ENCODE results near the gene GPR135. TPM values are rescaled to one million over a fixed set of nuclear protein-coding genes. Genes with fewer than 3 reads are reported as not detected.

GPR135 gene
- total RNA-seq, 1 experiment from 2014 or later, result 5.5 TPM

DNA sequence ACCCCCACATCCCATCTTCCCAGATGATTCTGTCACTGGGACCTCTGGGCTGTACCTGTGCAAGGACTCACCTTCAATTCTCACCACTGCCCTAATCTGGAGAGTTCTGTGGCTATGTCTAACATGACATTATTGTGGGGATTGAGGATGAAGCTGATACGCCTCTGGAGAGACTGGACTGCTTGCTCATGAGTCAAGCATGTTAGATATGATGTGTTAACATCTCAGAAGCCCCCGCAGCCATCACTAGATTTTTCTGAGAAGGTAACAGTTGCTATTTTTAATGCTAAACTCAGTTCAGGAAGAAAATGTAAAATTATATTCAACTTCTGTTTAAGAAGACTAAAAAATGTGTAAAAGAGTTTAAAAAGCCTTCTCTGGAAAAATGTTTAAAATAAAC, 44.8 kb upstream of the GPR135 start:
- Mint-ChIP-seq H3K9me3 (ENCODE audit: low read depth, unreplicated experiment) (no peaks in the 10 kb centered on the region), H3K27me3 (ENCODE audit: unreplicated experiment) (peaks cover 13% of the 10 kb centered on the region), H3K4me1 (ENCODE audit: low read depth, unreplicated experiment) (no peaks in the 10 kb centered on the region), H3K4me3 (ENCODE audit: low read depth, unreplicated experiment) (no peak overlapping the region), H3K27ac (ENCODE audit: unreplicated experiment) (no peak overlapping the region), H3K36me3 (ENCODE audit: insufficient read depth, unreplicated experiment) (no peaks in the 10 kb centered on the region)
- DNase-seq, result no peak
- no peak for TF ChIP-seq CTCF (IDR thresholded peaks at IDR 0.05; ENCODE audit: unreplicated experiment)
- no TSS peak for BruUV-seq (replicated peaks)
- intact Hi-C loops (cut with micrococcal nuclease; ENCODE audit: unreplicated experiment), result no loop called here
- CTCF ChIA-PET, result interaction anchor here (1.3 kb wide), 1 partner anchor 67 kb away, joined by 4 read pairs; no protein-coding TSS in a partner anchor

- intact Hi-C loops (cut with micrococcal nuclease; ENCODE audit: unreplicated experiment), result loop anchor here (5.0 to 10.0 kb wide), 3 partner anchors 178 to 676 kb away; no protein-coding TSS in a partner anchor
- Mint-ChIP-seq H3K27ac (ENCODE audit: unreplicated experiment) (no peak overlapping the region), H3K9me3 (ENCODE audit: low read depth, unreplicated experiment) (no peaks in the 10 kb centered on the region), H3K36me3 (ENCODE audit: insufficient read depth, unreplicated experiment) (no peaks in the 10 kb centered on the region), H3K27me3 (ENCODE audit: unreplicated experiment) (peaks cover 4% of the 10 kb centered on the region), H3K4me1 (ENCODE audit: low read depth, unreplicated experiment) (no peaks in the 10 kb centered on the region), H3K4me3 (ENCODE audit: low read depth, unreplicated experiment) (no peak overlapping the region)
- no TSS peak for BruUV-seq (replicated peaks)
- no peak for TF ChIP-seq CTCF (IDR thresholded peaks at IDR 0.05; ENCODE audit: unreplicated experiment)
- DNase-seq, result no peak
- CTCF ChIA-PET, result interaction anchor here (1.2 kb wide), 1 partner anchor 61 kb away, joined by 3 read pairs; no protein-coding TSS in a partner anchor
These were observed 43.9 kb upstream of the GPR135 start for GRCh38 chr14:59509101-59509500.

DNA sequence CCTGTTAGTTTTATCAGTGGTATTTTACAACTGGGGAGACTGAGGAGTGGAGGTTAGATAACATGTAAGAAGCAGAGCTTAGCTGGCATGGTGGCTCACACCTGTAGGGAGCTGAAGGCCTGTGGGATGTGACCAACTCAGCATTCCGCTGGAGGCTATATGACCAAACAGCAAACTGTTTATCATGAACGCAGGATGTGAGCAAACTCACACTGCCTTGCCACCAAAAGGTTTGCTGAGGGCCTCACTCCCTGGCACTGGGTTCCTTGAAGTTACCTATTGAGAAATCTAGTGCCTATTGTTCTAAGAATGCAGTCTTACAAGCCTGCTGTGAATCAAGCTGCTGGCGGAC, 42.5 kb upstream of the GPR135 start:
- H3K27me3 Mint-ChIP-seq (ENCODE audit: unreplicated experiment), result no peaks in the 10 kb centered on the region
- H3K27ac Mint-ChIP-seq (ENCODE audit: unreplicated experiment), result no peak overlapping the region
- no TSS peak for BruUV-seq (replicated peaks)
- no peaks in the 10 kb centered on the region for H3K4me1 Mint-ChIP-seq (ENCODE audit: low read depth, unreplicated experiment)
- H3K4me3 Mint-ChIP-seq (ENCODE audit: low read depth, unreplicated experiment), result no peak overlapping the region
- no peaks in the 10 kb centered on the region for H3K9me3 Mint-ChIP-seq (ENCODE audit: low read depth, unreplicated experiment)
- intact Hi-C loops (cut with micrococcal nuclease; ENCODE audit: unreplicated experiment), result loop anchor here (2.0 to 10.0 kb wide), 4 partner anchors 69 to 677 kb away; partner anchors contain the start of gene CCDC175
- no peak for TF ChIP-seq CTCF (IDR thresholded peaks at IDR 0.05; ENCODE audit: unreplicated experiment)
- CTCF ChIA-PET, result interaction anchor here (0.6 to 1.7 kb wide), 5 partner anchors 62 to 1070 kb away, joined by 4 to 12 read pairs (median 8); partner anchors contain the start of gene CCDC175
- DNase-seq, result no peak
- no peaks in the 10 kb centered on the region for H3K36me3 Mint-ChIP-seq (ENCODE audit: insufficient read depth, unreplicated experiment)

DNA sequence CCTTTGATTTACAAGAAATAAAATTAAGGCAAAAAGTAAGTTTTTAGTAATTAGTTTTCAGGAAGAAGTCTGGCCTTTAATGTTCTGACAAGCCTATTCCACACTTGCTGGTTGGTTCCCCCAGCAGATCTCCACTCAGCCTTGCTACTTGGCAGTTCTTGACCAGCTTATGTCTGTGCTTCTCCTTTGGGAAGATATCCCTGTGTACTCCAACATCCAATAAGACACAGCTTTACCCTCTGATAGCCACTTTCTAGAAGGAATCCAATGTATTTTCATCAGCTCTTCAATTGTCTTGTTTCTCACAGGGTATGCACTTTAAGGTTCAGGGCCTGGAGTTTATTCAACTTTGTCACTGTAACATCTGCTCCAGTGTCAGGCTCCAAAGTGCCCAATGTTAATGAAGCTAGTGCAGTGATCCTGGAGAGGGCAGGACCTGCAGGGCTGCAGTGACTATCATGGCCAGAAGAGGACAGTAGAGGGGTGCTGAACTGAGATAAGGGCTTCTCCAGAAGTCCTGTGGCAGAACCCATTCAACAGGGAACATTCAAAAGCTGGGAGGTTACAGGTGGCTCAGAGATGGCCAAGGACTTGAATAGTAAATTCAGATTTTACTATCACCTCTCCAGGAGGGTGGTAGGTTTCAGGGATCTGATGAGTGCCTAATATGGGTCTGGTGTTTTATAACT, 42.0 kb upstream of the GPR135 start:
- no peak overlapping the region for H3K27ac Mint-ChIP-seq (ENCODE audit: unreplicated experiment)
- CTCF ChIA-PET, result interaction anchor here (0.6 to 1.7 kb wide), 5 partner anchors 63 to 1069 kb away, joined by 4 to 12 read pairs (median 8); partner anchors contain the start of gene CCDC175
- TF ChIP-seq CTCF (IDR thresholded peaks at IDR 0.05; ENCODE audit: unreplicated experiment), result peak; percentile 43
- intact Hi-C loops (cut with micrococcal nuclease; ENCODE audit: unreplicated experiment), result loop anchor here (2.0 to 10.0 kb wide), 4 partner anchors 70 to 678 kb away; partner anchors contain the start of gene CCDC175
- no peaks in the 10 kb centered on the region for H3K9me3 Mint-ChIP-seq (ENCODE audit: low read depth, unreplicated experiment)
- BruUV-seq (replicated peaks), result no TSS peak
- no peak overlapping the region for H3K4me3 Mint-ChIP-seq (ENCODE audit: low read depth, unreplicated experiment)
- H3K27me3 Mint-ChIP-seq (ENCODE audit: unreplicated experiment), result no peaks in the 10 kb centered on the region
- DNase-seq, result peak; percentile 62
- H3K4me1 Mint-ChIP-seq (ENCODE audit: low read depth, unreplicated experiment), result no peaks in the 10 kb centered on the region
- no peaks in the 10 kb centered on the region for H3K36me3 Mint-ChIP-seq (ENCODE audit: insufficient read depth, unreplicated experiment)

All from Calu3 (cell line).